Measurements from ENCODE around the gene DUSP16.

The DUSP16 gene

GRCh38 chr12:12470751-12471306 lies 91.8 kb downstream of the DUSP16 start:
- Histone ChIP-seq H3F3A (ENCODE audit: insufficient read depth, low read length) (no peaks in the 10 kb centered on the region), H3K79me2 (ENCODE audit: low read length) (no peaks in the 10 kb centered on the region), H3K9me3 (replicated peaks; ENCODE audit: insufficient read depth, low read length) (no peaks in the 10 kb centered on the region), H3K4me3 (ENCODE audit: low read length) (no peak overlapping the region), H3K27me3 (replicated peaks; ENCODE audit: insufficient read depth, low read length) (no peaks in the 10 kb centered on the region), H2AFZ (ENCODE audit: low read length) (no peak overlapping the region), H3K27ac (ENCODE audit: low read length) (no peak overlapping the region), H3K9ac (ENCODE audit: low read length) (no peak overlapping the region), H3K4me1 (ENCODE audit: low read length) (no peaks in the 10 kb centered on the region), H4K20me1 (ENCODE audit: insufficient read depth, low read length) (no peaks in the 10 kb centered on the region), H3K9me2 (replicated peaks; ENCODE audit: insufficient read depth, low read length) (no peaks in the 10 kb centered on the region), H3K36me3 (replicated peaks; ENCODE audit: insufficient read depth, low read length) (no peaks in the 10 kb centered on the region; the same call in 1 of the 2 replicates), H3K4me2 (ENCODE audit: low read depth, low read length) (no peak overlapping the region)
- no peak for DNase-seq
- TF ChIP-seq EZH2phosphoT487 (IDR thresholded peaks at IDR 0.05; ENCODE audit: low read length) (no peak), EZH2 (optimal IDR thresholded peaks at IDR 0.05; ENCODE audit: low read depth, low read length) (no peak), CTCF (IDR thresholded peaks at IDR 0.05; ENCODE audit: low read length) (no peak)

- H3K27ac ChIP-seq (ENCODE audit: low read length) = no peak overlapping the region
- TF ChIP-seq CTCF (IDR thresholded peaks at IDR 0.05; ENCODE audit: low read length) (no peak), EZH2 (optimal IDR thresholded peaks at IDR 0.05; ENCODE audit: low read depth, low read length) (no peak)
- no peak for DNase-seq
These were observed 93.3 kb downstream of the DUSP16 start for GRCh38 chr12:12469386-12469785.

GRCh38 chr12:12468575-12468974 lies 94.1 kb downstream of the DUSP16 start:
- H3K79me2 ChIP-seq (ENCODE audit: low read length) = no peaks in the 10 kb centered on the region
- no peak for DNase-seq

More at GRCh38 chr12:12469386-12469785, 93.3 kb downstream of the DUSP16 start:
- no peak overlapping the region for H3K4me2 ChIP-seq (ENCODE audit: low read depth, low read length)
- no peaks in the 10 kb centered on the region for H4K20me1 ChIP-seq (ENCODE audit: insufficient read depth, low read length)
- H3K9me2 ChIP-seq (replicated peaks; ENCODE audit: insufficient read depth, low read length) = no peaks in the 10 kb centered on the region
- H3K27me3 ChIP-seq (replicated peaks; ENCODE audit: insufficient read depth, low read length) = no peaks in the 10 kb centered on the region
- H3F3A ChIP-seq (ENCODE audit: insufficient read depth, low read length) = no peaks in the 10 kb centered on the region
- H3K9me3 ChIP-seq (replicated peaks; ENCODE audit: insufficient read depth, low read length) = no peaks in the 10 kb centered on the region
- no peak overlapping the region for H3K9ac ChIP-seq (ENCODE audit: low read length)
- no peak overlapping the region for H2AFZ ChIP-seq (ENCODE audit: low read length)
- no peaks in the 10 kb centered on the region; the same call in 1 of the 2 replicates for H3K36me3 ChIP-seq (replicated peaks; ENCODE audit: insufficient read depth, low read length)
- no peaks in the 10 kb centered on the region for H3K79me2 ChIP-seq (ENCODE audit: low read length)
- no peak overlapping the region for H3K4me3 ChIP-seq (ENCODE audit: low read length)
- no peaks in the 10 kb centered on the region for H3K4me1 ChIP-seq (ENCODE audit: low read length)

More at GRCh38 chr12:12468575-12468974, 94.1 kb downstream of the DUSP16 start:
- no peaks in the 10 kb centered on the region for H3K27me3 ChIP-seq (replicated peaks; ENCODE audit: insufficient read depth, low read length)
- no peaks in the 10 kb centered on the region for H3K4me1 ChIP-seq (ENCODE audit: low read length)
- H3K9me2 ChIP-seq (replicated peaks; ENCODE audit: insufficient read depth, low read length) = no peaks in the 10 kb centered on the region
- no peaks in the 10 kb centered on the region for H4K20me1 ChIP-seq (ENCODE audit: insufficient read depth, low read length)
- no peaks in the 10 kb centered on the region for H3K9me3 ChIP-seq (replicated peaks; ENCODE audit: insufficient read depth, low read length)
- H3K4me3 ChIP-seq (ENCODE audit: low read length) = no peak overlapping the region
- H3K4me2 ChIP-seq (ENCODE audit: low read depth, low read length) = no peak overlapping the region
- no peak overlapping the region for H3K9ac ChIP-seq (ENCODE audit: low read length)
- no peak overlapping the region for H3K27ac ChIP-seq (ENCODE audit: low read length)
- TF ChIP-seq CTCF (IDR thresholded peaks at IDR 0.05; ENCODE audit: low read length) (no peak), EZH2 (optimal IDR thresholded peaks at IDR 0.05; ENCODE audit: low read depth, low read length) (no peak), EZH2phosphoT487 (IDR thresholded peaks at IDR 0.05; ENCODE audit: low read length) (no peak)
- no peaks in the 10 kb centered on the region for H3F3A ChIP-seq (ENCODE audit: insufficient read depth, low read length)
- H3K36me3 ChIP-seq (replicated peaks; ENCODE audit: insufficient read depth, low read length) = no peaks in the 10 kb centered on the region; the same call in 1 of the 2 replicates
- H2AFZ ChIP-seq (ENCODE audit: low read length) = no peak overlapping the region

All from MM.1S (cell line).